Vagina (tissue), 2 donors: ENCODE measurements around the gene OR2T12.
"Not testable (repeated sequence)": the region's sequence is repeated elsewhere in the genome, so short reads cannot be mapped to it uniquely, and the experiment has no call there.

ENCODE experiments used
- CTCF ChIP-seq, 3 experiments: fragments of 450-650 bp in 2 of 3; fragments of 200-600 bp in 1 of 3; sonication (generic) in 1 of 3; IDR thresholded peaks; one replicate each; pipeline ENCODE4 v1.5.1; 2017 to 2019; ENCODE audit warnings: antibody characterized with exemption in 3 of 3, mild to moderate bottlenecking in 2 of 3, moderate library complexity in 2 of 3
- POLR2A ChIP-seq, 2 donors: fragments of 450-650 bp; IDR thresholded peaks; one replicate each; pipeline ENCODE4 v1.6.1; 2017; ENCODE audit warnings: antibody characterized with exemption in 2 of 2, mild to moderate bottlenecking in 2 of 2, moderate library complexity in 2 of 2
- POLR2AphosphoS5 ChIP-seq, 2 donors: sonication (generic); formaldehyde crosslinking; IDR thresholded peaks; one replicate each; pipeline ENCODE4 v1.9.0; 2017; ENCODE audit warnings: antibody characterized with exemption in 2 of 2, mild to moderate bottlenecking in 2 of 2, low read depth in 1 of 2; ENCODE audit not compliant: insufficient read depth in 1 of 2

GRCh38 chr1:248259309-248259708, 43.9 kb downstream of the OR2T12 start:
- TF ChIP-seq CTCF (IDR thresholded peaks at IDR 0.05); POLR2A (IDR thresholded peaks at IDR 0.05); POLR2AphosphoS5 (IDR thresholded peaks at IDR 0.05; ENCODE audit: insufficient read depth in 1 of 2, low read depth in 1 of 2): not testable (repeated sequence)
